GM21390 (cell line): ENCODE data around the gene HIGD1C.
"Not testable (repeated sequence)": the region's sequence is repeated elsewhere in the genome, so short reads cannot be mapped to it uniquely, and the experiment has no call there.

Experiments
- ATAC-seq: cut with Tn5 transposase; IDR thresholded peaks from one replicate; pipeline ENCODE4 v1.9.1; 2021; ENCODE audit not compliant: unreplicated experiment

The HIGD1C gene

DNA sequence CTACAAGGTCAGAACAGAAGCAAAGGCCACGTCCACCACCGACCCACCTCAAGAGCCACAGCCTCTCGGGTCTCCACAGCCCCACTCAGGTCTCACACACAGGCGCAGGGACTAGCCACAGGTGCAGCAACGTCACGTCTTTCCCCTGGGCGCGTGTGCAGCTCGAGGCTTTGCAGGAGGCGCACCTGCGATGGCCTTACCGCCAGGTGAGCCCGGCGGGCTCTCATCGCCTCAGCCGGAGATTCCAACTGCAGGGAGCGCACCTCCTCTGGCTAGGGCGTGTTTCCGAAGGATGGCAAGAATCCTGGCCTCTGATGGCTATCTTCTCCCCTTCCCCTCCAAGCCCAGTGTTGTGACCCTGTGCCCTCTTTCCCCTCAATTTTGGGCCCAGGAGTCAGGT lies at the start of gene HIGD1C:
HIGD1C (plus strand) TSS at position 35 of the 400 bp plus-strand sequence. CDS start 1,455 bp downstream, outside the sequence.
- ATAC-seq, result no peak

DNA sequence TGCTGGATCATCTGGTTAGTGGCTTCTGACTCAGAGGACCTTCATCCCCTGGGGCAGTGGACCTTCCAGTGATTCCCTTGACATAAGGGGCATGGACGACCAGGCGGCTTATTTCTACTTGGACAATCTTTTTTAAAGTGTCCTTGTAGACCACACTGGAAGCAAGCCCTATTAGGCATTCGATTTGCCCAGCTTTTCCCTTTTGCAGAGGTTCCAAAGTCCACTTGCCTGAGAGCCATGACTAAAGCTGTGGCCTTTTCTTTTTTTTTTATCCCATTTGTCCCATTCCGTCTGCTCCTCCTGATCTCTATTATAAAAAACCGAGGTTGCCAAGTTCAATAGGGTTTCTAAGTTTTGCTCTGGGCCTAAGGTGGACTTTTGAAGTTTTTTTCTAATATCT lies 43.9 kb upstream of the HIGD1C start:
- not testable (repeated sequence) for ATAC-seq

DNA sequence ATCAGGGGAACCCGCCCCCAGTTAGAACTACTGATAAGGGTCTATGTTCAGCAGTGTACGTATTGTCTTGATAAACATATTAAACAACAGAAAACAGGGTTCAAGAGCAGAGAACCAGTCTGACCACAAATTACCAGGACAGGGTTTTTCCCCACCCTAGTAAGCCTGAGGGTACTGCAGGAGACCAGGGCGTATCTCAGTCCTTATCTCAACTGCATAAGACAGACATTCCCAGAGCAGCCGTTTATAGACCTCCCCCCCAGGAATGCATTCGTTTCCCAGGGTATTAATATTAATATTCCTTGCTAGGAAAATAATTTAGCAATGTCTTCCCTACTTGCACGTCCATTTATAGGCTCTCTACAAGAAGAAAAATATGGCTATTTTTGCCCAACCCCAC lies 40.0 kb upstream of the HIGD1C start:
- ATAC-seq, result not testable (repeated sequence)

DNA sequence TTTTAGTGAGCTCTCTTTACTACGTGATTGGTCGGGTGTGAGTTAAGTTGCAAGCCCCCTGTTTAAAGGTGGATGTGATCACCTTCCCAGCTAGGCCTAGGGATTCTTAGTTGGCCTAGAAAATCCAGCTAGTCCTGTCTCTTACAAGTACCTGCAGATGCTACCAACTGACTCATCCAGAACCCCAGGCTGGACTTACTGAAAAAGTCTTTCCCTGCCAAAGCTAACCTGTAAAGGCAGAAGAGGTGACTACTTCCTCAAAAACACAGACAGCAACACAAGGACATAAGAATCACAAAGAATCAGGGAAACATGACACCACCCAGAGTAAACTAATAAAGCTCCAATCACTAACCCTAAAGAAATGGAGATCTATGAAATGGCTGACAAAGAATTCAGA lies 39.1 kb upstream of the HIGD1C start:
- ATAC-seq, result no peak

DNA sequence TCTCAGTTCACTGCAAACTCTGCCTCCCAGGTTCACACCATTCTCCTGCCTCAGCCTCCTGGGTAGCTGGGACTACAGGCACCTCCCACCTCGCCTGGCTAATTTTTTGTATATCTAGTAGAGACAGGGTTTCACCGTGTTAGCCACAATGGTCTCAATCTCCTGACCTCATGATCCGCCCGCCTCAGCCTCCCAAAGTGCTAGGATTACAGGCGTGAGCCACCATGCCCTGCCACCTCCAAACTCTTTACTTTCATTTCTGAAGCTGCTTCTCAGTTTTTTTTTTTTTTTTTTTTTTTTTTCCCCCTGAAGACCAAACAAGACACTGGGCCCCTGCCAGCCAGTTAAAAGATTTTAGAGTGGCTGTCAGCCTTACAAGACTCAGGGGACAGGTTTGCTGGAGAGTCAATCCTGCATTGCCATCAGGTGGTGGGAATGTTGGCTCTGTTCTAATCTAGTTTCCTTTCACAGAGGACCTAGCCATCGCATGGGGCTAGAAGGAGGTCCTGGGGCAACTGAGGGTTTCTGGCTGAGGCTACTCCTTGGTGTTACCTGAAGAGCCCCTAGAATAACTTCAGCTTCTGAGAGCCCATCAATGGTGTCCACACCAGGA lies 37.4 kb upstream of the HIGD1C start:
- ATAC-seq, result no peak

DNA sequence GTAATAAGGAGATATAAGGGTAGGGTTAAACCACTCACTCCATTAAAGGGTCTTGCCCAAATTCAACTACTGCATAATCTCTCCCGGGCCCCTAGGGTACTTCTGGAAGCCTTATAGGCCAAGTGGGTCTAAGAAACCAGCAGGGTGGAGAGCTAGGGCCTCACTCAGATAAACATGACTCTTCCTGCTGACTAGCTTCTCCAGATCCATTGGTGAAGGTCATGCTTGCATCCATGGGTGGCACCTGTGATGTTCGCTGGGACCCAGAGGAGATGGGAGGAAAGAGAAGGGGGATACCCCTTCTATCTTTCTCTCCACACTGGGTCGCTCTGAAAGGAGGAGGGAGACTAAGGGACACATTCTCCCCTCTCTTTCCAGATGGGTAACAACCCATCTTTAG lies 36.1 kb upstream of the HIGD1C start:
- no peak for ATAC-seq

DNA sequence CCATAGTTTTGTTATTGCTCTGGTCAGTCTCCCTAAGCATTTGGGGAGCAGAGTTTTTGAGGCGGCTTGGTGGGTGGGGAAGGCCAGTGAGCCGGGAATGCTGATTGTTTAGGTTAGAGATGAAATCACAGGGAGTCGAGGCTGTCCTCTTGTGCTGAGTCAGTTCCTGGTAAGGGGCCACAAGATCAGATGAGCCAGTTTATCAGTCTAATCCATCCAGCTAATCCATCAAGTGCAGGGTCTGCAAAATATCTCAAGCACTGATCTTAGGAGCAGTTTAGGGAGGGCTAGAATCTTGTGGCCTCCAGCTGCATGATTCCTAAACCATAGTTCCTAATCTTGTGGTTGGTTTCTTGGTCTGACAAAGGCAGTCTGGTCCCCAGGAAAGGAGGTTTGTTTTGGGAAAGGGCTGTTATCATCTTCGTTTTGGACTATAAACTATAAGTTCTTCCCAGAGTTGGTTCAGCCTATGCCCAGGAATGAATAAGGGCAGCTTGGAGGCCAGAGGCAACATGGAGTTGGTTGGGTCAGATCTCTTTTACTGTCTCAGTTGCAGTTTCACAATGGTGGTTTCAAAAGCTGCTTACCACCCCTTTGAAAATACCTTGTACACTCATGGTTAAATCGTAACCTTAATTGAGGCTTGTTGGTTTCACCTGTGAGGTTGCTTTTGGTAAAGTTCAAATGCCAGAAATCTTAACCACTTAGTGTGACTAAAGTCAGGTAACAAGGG lies 33.6 kb upstream of the HIGD1C start:
- ATAC-seq, result peak; percentile 60

DNA sequence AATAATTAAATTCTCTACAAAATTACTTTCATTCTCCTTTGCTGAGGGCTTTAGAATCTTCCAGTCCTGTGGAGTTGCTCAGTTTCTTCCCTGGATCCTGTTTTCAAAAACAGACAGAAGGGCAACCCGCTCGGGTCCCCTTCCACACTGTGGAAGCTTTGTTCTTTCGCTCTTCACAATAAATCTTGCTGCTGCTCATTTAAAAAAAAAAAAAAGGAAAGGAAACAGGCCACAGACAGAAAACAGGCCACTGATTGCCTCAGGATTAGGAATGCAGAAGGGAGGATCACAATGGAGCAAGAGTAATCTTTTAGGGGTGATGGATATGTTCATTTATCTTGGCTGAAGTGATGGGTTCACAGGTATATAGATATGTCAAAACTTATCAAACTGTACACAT lies 29.5 kb upstream of the HIGD1C start:
- ATAC-seq, result no peak

DNA sequence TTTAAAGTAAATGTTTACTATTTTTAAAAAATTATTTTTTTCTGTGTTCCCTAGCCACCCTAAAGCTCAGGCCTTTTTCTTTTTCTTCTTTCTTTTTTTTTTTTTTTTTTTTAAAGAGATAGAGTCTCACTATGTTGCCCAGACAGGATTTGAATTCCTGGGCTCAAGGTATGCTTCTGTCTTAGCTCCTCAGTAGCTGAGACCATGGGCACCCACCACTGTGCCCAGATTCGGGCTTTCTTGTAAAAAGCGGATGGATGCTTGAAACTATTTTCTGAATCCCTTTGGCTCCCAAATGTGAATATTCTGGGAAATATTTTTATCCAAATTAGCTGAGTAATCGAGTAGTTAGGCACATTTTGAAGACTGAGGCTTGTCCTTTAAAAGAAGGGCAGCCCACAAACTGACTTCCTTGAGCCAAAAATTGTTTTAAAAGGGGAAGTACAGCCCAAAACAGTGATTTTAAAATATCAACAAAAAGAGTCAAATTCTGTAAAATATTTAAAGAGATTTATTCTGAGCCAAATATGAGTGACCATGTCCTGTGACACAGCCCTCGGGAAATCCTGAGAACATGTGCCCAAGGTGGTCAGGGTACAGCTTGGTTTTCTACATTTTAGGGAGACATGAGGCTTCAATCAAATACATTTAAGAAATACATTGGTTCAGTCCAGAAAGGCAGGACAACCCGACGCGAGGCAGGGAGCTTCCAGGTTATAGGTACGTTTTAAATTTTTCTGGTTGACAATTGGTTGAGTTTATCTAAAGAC lies 28.8 kb upstream of the HIGD1C start:
- no peak for ATAC-seq

DNA sequence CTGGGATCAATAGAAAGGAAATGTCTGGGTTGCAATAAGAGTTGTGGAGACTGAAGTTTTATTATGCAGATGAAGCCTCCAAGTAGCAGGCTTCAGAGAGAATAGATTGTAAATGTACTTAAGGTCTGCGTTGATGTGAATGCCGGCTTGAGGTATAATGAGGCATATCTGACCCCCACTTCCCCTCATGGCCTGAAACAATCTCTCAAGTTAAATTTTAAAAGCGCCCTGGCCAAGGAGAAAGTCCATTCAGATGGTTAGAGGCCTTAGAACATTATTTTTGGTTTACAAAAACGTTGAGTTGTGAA lies 28.3 kb upstream of the HIGD1C start:
- ATAC-seq, result no peak

DNA sequence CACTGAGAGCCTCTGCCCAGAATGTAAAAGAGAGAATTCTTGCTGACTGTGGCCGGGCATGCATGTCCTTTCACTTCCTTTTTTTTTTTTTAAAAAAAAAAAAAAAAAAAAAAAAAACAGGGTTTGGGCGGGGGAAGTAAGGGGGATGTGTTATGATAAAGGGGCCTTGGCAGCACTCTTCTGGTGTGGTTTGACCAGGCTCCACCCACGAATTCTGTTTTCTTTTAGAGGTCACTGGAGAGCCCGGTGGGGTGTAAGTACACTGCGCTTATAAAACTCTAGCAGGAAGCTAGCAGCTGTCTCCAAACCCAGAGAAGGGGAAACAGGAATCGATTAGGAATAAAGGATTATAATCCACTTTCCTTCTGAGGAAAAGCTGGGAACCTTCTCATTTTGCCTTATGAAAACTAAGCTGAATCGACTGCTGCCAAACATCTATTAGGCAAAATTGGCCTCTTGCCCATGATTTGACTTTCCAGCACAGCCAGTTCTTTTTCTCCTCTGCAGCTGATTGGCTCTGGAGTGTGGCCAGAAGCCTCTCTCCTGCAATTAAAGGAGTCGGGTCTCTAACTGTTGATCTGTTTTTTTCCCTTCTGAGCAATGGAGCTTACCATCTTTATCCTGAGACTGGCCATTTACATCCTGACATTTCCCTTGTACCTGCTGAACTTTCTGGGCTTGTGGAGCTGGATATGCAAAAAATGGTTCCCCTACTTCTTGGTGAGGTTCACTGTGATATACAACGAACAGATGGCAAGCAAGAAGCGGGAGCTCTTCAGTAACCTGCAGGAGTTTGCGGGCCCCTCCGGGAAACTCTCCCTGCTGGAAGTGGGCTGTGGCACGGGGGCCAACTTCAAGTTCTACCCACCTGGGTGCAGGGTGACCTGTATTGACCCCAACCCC lies 27.7 kb upstream of the HIGD1C start:
- ATAC-seq, result peak; percentile 82

DNA sequence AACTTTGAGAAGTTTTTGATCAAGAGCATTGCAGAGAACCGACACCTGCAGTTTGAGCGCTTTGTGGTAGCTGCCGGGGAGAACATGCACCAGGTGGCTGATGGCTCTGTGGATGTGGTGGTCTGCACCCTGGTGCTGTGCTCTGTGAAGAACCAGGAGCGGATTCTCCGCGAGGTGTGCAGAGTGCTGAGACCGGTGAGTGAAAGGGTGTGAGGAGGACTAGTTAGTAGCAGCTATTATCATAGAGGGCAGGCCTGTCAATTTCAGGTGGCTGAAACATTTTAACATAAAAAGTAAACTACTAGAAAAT lies 27.0 kb upstream of the HIGD1C start:
- ATAC-seq, result no peak

DNA sequence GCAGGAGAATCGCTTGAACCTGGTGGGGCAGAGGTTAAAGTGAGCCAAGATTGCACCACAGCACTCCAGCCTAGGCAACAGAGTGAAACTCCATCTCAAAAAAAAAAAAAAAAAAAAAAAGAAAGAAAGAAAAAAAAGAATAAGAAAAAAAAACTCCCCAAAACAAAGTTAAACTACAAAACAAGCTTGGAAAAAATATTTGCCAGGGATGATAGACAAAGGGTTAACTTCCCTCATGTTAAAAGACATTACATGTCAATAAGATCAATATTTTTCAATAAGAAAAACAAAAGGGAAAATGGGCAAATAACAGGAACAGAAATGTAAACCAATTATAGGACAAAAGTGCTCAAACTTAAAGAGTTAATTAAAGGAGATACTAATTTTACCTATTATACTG lies 26.4 kb upstream of the HIGD1C start:
- no peak for ATAC-seq

DNA sequence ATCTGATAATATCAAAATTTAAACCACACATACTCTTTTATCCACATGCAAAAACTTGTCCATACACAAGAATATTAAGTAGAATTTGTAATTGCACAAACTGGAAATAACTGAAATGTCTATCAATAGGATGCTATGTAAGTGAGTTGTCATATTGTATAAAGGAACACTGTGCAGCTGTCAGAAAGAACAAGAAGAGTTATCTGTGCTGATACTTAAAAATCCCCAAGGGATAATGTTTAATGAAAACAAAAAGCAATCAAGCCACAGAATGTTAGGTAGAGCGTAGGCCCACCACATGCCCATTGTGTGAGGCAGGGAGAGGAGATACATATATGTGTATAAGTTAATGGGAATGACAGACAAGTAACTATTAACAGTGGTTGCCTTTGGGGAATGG lies 25.9 kb upstream of the HIGD1C start:
- ATAC-seq, result no peak

DNA sequence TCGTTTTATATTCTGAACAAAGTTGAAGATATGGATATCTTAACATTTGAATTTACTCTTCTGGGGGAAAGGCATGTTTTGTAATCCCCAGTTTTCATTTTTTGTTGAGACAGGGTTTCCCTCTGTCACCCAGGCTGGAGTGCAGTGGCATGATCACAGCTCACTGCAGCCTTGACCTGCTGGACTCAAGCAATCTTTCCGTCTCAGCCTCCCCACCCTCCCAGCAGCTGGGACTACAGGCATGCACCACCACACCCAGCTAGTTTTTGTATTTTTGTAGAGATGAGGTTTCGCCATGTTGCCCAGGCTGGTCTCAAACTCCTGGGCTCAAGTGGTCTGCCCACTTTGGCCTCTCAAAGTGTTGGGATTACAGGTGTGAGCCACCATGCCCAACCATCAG lies 25.4 kb upstream of the HIGD1C start:
- ATAC-seq, result not testable (repeated sequence)

DNA sequence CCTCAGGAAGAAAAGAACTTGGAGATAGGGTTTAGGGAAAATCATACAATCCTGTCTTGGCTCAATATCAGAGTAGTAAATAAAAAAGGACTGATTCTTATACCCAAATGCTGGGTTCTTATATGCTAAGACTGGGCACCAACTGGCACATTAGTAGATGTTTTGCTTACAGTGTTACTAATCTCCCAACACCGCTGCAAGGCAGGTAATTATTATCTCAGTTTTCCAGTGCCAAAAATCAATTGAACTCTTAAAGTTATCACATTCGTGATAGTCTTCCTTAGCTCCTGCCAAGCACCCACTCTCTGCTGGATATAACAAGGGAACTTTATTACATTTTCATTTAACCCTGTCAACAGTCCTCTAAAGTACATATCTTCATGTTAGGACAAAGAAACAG lies 25.0 kb upstream of the HIGD1C start:
- ATAC-seq, result no peak

DNA sequence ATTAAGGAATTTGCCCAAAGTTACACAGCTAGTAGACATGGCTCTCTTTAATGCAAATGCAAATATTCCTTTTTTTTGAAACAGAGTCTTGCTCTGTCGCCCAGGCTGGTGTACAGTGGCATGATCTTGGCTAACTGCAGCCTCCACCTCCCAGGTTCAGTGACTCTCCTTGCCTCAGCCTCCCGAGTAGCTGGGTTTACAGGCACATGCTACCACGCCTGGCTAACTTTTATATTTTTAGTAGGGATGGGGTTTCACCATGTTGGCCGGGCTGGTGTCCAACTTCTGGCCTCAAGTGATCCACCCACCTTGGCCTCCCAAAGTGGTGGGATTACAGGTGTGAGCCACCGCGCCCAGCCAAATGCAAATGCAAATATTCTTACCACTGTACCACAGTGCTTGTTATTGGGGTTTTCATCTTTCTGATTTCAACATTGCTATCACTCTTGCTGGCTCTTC lies 24.5 kb upstream of the HIGD1C start:
- no peak for ATAC-seq

DNA sequence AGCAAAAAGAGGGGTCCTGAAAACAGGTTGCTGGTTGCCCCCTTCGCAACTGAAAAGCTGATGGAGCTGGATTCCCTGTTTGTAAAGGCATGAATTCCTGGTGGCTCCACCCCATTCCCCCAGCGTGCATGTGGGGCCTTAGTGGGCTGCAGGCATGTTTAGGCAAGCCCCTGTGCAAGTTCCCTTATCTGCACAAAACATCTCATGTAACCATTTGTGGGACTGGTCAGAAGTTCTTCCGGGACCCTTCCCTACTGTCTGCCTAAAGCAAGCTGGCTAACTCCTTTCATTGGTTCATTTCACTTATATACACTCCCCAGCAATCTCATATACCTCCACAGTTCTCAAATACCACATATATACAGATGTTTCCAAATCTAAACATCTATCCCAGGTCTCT lies 24.0 kb upstream of the HIGD1C start:
- ATAC-seq, result no peak

DNA sequence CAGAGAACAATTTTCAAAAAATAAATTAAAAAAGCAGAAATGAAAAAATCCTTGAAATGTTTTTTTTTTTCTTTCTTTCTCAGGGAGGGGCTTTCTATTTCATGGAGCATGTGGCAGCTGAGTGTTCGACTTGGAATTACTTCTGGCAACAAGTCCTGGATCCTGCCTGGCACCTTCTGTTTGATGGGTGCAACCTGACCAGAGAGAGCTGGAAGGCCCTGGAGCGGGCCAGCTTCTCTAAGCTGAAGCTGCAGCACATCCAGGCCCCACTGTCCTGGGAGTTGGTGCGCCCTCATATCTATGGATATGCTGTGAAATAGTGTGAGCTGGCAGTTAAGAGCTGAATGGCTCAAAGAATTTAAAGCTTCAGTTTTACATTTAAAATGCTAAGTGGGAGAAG lies 22.5 kb upstream of the HIGD1C start:
- no peak for ATAC-seq

DNA sequence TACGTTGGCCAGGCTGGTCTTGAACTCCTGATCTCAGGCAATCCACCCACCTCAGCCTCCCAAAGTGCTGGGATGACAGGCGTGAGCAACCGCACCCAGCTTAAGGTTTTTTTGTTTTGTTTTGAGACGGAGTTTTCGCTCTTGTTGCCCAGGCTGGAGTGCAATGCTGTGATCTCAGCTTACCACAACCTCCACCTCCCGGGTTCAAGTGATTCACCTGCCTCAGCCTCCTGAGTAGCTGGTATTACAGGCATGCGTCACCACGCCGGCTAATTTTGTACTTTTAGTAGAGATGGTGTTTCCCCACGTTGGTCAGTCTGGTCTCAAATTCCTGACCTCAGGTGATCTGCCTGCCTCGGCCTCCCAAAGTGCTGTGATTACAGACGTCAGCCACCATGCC lies 21.9 kb upstream of the HIGD1C start:
- ATAC-seq, result not testable (repeated sequence)

DNA sequence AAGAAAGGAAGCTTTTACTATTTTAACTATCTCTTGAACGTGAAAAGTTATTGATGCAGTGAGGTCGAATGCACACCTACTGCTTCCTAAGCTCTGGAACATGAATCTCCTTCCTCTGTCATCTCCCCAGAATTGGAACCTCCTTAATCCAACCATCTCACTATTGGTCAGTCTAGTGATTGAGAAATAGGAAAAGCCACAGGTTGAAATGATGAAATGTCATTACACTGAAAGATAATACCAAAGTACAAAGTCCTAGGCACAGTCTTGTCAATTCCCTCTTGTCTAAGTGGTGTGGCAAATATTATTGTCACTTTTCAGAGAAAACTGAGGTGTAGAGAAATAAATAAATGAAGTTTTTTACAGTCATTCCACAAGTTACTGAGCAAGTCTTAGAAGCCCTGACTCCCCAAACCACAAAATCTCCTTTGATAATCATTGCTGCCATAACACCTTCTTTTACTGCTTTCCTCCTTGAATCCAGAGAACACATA lies 19.5 kb upstream of the HIGD1C start:
- no peak for ATAC-seq
